CMK (cell line): Measurements from ENCODE around the gene DLG2.

Source experiments
- DNase-seq: peaks from one replicate; pipeline ENCODE4 v3.0.0-alpha.2; 2010; ENCODE audit warnings: low read depth

The DLG2 gene

GRCh38 chr11:84194696-84195095 is 1432.4 kb downstream of the DLG2 start:
- no peak for DNase-seq

GRCh38 chr11:84193706-84194105 is 1433.4 kb downstream of the DLG2 start:
- no peak for DNase-seq

- no peak for DNase-seq
Observed at GRCh38 chr11:84188521-84188920, 1438.6 kb downstream of the DLG2 start.

- DNase-seq = no peak
Observed at GRCh38 chr11:84173078-84173477, 1454.1 kb downstream of the DLG2 start.

- DNase-seq = no peak
Observed at GRCh38 chr11:84165139-84165538, 1462.0 kb downstream of the DLG2 start.

- no peak for DNase-seq
Observed at GRCh38 chr11:84164728-84165127, 1462.4 kb downstream of the DLG2 start.

GRCh38 chr11:84163116-84163515 is 1464.0 kb downstream of the DLG2 start:
- DNase-seq = no peak

GRCh38 chr11:84157639-84158038 is 1469.5 kb downstream of the DLG2 start:
- no peak for DNase-seq

GRCh38 chr11:84146826-84147225 is 1480.3 kb downstream of the DLG2 start:
- no peak for DNase-seq

- DNase-seq = no peak
Observed at GRCh38 chr11:84145616-84146185, 1481.4 kb downstream of the DLG2 start.

- no peak for DNase-seq
Observed at GRCh38 chr11:84144531-84144930, 1482.6 kb downstream of the DLG2 start.

- DNase-seq = no peak
Observed at GRCh38 chr11:84142411-84142810, 1484.7 kb downstream of the DLG2 start.

GRCh38 chr11:84140386-84141169 is 1486.6 kb downstream of the DLG2 start:
- DNase-seq = no peak

- DNase-seq = no peak
Observed at GRCh38 chr11:84137960-84138359, 1489.2 kb downstream of the DLG2 start.

- no peak for DNase-seq
Observed at GRCh38 chr11:84137505-84137904, 1489.6 kb downstream of the DLG2 start.

- no peak for DNase-seq
Observed at GRCh38 chr11:84136926-84137325, 1490.2 kb downstream of the DLG2 start.

- no peak for DNase-seq
Observed at GRCh38 chr11:84130646-84131427, 1496.3 kb downstream of the DLG2 start.

- no peak for DNase-seq
Observed at GRCh38 chr11:84129961-84130576, 1497.1 kb downstream of the DLG2 start.

GRCh38 chr11:84128840-84129239 is 1498.3 kb downstream of the DLG2 start:
- DNase-seq = no peak

GRCh38 chr11:84117394-84117793 is 1509.8 kb downstream of the DLG2 start:
- no peak for DNase-seq

- DNase-seq = no peak
Observed at GRCh38 chr11:84106541-84106940, 1520.6 kb downstream of the DLG2 start.

- DNase-seq = no peak
Observed at GRCh38 chr11:84105148-84105547, 1522.0 kb downstream of the DLG2 start.

GRCh38 chr11:84103096-84103495 is 1524.0 kb downstream of the DLG2 start:
- no peak for DNase-seq
